Activated CD8-positive, alpha-beta memory T cell treated with anti-CD3 and anti-CD28 coated beads, Interleukin-2, amount 50 U/mL, for 1 hour (primary cell): Measurements from ENCODE around the gene ERN1.

Experiments used
- DNase-seq: peaks from one replicate; pipeline ENCODE4 v3.0.0-alpha.2; 2020; ENCODE audit errors: extremely low read depth

Gene ERN1

DNA sequence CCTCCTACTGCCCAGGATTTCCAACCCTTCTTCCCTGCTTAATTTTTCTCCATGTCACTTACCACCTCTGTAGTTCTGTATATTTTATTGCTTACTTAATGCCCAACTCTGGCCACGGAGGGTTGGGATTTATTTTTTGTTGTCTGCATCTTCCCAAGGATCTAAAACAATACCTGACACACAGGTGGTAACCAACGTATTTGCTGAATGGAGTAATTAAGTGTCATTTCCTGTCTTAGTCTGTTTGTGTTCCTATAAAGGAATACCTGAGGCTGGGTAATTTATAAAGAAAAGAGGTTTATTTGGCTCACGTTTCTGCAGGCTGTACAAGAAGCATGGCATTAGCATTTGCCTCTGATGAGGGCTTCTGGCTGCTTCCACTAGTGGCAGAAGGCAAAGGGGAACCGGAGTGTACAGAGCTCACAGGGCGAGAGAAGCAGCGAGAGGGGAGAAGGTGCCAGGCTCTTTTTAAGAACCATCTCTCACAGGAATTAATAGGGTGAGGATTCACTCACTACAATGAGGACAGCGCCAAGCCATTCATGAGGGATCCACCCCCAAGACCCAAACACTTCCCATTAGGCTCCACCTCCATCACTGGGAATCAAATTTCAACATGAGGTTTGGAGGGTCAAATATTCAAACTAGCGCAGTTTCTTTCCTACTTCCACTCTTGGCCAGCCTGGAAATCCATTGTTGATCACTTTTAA is 44.8 kb downstream of the ERN1 start:
- no peak for DNase-seq

- DNase-seq = no peak
These were observed 45.6 kb downstream of the ERN1 start for GRCh38 chr17:64084086-64084939.

GRCh38 chr17:64083563-64084085 is 46.3 kb downstream of the ERN1 start:
- DNase-seq = no peak

GRCh38 chr17:64083093-64083492 is 46.9 kb downstream of the ERN1 start:
- no peak for DNase-seq

DNA sequence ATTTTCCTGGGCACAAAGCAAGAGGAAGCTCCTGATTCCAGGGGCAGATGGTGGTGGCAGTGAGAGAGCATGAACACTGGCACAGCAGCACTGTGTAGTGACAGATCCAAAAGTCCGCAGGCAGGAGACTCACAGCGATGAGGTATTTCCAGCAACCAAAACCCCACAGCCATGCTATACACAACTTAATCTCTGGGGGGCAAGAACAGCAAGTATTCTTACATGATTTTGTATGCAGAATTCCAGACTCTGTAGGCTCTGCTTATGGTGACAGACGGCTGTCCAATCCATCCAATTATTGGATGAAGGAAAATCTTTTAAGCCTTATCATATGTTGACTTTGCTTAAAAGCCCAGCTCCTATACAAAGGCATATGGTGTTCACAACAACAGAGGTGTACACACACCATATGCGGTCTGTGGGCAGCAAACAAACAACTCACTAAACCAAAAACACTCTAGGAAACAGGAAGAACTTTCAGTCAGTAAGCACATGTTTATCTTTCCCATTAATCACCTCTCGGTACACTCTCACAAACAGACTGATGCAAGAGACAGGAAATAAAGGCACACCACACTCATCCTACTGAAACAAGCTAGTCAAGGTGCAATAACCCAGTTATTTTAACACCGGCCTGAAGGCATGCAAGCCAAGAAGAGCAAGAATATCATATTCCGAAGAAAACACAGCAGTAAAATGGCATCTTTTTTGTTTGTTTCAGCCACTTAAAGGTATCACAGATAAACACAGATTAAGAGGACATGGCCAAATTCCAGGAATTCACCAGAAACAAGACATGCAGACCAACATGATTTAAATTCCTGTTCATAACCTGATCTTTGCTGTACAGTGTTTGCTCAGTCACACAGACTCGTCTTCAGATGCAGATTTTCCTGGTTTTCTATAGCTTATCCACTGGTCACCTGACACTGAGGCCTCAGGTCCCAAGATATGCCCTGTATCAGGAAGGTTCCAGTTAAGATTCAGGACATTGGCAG is 47.8 kb downstream of the ERN1 start:
- no peak for DNase-seq

GRCh38 chr17:64080174-64080618 is 49.7 kb downstream of the ERN1 start:
- DNase-seq = no peak

- DNase-seq = no peak
These were observed 52.6 kb downstream of the ERN1 start for GRCh38 chr17:64077379-64077778.

- no peak for DNase-seq
These were observed 54.0 kb downstream of the ERN1 start for GRCh38 chr17:64075913-64076312.

GRCh38 chr17:64074704-64075426 is 55.1 kb downstream of the ERN1 start:
- no peak for DNase-seq

DNA sequence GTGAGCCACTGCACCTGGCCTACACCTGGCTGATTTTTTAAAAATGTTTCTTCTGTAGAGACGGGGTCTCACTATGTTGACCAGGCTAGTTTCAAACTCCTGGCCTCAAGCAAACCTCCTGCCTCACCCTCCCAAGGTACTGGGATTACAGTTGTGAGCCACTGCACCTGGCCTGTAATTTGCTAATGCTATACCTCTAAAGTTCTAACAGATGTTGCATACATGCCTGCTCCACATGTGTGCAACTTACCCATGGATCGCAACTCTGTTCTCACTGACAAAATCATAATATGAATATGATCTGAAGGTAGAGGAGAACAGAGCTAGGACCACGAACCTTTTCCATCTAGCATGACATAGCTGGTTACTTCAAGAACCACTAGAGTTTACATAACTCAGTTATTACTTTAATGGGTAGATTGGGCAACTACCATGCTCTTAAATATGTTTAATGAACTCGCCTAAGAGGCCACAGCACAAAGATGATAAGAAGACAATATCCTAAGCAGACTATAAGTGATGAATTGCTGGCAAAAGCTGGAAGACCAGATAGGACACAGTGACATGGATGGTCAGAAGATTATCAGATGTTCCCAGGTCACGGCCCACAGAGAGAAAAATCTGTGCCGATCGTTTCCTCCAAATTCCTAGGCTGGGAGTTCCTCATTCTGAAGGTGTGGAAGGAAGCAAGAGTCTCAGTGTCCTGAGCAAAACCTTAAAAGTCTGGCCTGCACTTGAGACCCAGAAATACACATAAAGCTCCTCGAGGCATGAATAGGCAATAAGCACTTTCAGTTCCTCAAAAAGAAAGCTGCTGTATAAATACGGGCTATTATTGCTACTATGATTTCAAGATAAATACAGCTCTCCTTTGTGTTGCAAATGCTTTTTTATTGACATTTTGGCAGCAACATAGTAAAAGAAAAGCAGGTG is 55.9 kb downstream of the ERN1 start:
- no peak for DNase-seq

DNA sequence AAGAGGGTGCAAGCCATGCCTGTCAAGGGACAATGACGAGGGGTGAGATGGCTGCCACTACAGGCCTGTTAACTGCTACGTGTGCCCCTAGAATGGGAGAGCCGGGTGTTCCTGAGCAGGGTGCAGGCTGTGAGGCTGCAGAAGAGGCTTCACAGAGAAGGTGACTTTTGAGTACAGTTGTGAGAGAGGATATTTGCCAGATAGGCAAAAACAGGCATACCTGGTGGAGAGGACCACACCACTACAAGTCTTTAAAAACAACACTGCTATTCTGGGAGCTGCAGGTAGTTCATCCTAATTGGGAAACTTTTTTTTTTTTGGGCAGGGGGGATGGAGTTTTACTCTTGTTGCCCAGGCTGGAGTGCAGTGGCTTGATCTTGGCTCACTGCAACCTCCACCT is 58.8 kb downstream of the ERN1 start:
- DNase-seq = no peak

GRCh38 chr17:64070213-64070612 is 59.7 kb downstream of the ERN1 start:
- no peak for DNase-seq

DNA sequence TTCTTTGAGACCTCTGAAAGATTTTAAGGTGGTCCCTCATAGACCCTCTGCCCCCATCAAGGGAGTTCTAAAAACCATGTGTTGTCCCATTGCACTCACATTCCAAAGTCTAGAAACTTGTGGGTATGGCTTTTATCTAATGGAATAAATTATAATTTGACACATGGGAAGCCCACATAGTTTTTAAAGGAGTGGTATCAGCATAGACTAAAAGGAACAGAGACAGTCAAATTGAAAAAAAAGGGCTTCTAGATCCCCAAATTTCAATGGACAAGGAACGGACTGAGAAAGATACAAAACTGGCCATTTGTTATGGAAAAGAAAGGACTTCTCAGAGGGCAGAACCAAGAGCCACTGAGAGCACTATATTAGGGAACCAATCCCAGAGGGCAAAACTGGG is 60.8 kb downstream of the ERN1 start:
- DNase-seq = no peak

DNA sequence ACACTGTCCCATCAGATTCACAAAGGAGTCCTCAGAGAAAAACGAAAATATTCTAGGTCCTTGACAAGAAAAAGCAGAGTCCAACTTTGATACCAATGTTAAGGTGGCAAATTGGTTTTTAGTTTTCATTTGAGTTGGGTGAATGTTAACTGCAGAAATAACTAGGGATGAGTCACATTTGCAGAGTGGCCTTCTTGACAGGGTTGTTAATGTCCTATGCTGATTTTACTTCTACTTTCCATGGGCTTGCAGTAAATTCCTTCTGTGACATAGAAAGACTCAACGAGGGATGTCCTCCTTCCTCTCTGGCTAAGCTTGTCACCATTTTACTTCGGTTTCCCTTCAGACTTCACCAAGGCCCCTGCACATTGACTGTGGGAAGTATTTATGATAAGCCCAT is 62.3 kb downstream of the ERN1 start:
- DNase-seq = no peak

DNA sequence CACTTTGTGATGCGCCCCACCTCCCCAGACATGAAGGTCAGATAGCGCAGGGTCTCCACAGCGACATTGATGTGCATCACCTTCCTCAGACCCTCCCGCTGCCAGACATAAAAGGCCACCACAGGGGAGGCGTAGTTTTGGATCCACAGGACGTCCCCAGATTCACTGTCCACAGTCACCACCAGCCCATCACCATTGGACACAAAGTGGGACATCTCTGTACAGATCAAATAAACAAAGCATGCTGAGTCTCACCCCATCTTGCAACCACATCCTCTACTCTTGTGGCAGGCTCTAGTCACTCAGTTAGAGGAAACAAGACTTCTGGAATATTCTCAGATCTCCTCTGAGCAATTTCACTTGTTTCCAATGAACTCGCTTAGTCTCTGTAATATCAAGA is 63.2 kb downstream of the ERN1 start:
- no peak for DNase-seq

GRCh38 chr17:64065161-64065560 is 64.8 kb downstream of the ERN1 start:
- no peak for DNase-seq

DNA sequence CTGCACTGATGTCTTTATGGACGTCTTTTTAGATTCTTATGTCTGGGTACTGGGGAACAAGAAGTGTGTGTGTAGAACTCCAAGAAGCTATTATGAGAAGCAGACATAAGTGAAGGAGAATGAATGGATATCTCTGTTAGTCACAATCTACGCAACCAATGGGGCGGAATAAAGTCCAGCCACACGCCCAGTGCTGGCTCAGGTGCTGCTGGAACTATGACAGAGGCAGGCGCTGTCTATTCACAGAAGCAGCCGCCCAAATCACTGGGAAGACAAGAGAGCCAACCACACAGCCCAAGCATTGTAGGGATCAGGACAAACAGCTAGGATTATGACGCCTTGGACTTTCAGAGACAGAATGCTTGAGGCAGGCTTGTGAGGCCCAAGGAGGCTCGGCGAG is 65.6 kb downstream of the ERN1 start:
- DNase-seq = no peak

DNA sequence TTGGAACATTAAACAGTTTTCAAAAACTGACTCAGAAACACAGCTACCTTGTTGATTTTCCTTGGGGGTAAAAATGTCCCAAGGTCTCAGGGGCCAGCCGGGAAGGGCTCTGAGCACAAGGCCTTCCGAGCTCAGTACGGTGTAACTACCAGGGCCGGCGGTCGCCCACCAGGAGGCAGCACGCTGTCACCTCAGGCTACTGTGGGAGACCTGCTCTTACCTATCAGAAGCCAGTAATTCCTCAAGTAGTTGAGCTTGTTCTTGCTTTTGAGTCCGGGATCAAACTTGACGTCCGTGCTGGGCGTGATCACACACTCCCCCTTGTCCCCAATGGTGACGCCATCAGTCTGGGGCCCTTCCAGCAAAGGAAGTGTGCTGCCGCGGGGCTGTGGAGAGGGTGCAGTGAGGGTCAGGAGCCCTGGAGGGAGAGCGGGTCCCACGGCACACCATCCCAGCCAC is 66.1 kb downstream of the ERN1 start:
- DNase-seq = no peak

- DNase-seq = no peak
These were observed 66.9 kb downstream of the ERN1 start for GRCh38 chr17:64063088-64063487.
